Activated CD8-positive, alpha-beta memory T cell treated with anti-CD3 and anti-CD28 coated beads, Interleukin-2, amount 50 U/mL, for 24 hours (primary cell): ENCODE data around the gene ATP8A2.
A peak's percentile ranks its signal among the peaks of the same experiment; 100 is the strongest.
"Not testable (repeated sequence)": the region's sequence is repeated elsewhere in the genome, so short reads cannot be mapped to it uniquely, and the experiment has no call there.

ENCODE experiments used
- DNase-seq: peaks from one replicate; pipeline ENCODE4 v3.0.0-alpha.2; 2020; ENCODE audit errors: extremely low read depth

Gene ATP8A2

DNA sequence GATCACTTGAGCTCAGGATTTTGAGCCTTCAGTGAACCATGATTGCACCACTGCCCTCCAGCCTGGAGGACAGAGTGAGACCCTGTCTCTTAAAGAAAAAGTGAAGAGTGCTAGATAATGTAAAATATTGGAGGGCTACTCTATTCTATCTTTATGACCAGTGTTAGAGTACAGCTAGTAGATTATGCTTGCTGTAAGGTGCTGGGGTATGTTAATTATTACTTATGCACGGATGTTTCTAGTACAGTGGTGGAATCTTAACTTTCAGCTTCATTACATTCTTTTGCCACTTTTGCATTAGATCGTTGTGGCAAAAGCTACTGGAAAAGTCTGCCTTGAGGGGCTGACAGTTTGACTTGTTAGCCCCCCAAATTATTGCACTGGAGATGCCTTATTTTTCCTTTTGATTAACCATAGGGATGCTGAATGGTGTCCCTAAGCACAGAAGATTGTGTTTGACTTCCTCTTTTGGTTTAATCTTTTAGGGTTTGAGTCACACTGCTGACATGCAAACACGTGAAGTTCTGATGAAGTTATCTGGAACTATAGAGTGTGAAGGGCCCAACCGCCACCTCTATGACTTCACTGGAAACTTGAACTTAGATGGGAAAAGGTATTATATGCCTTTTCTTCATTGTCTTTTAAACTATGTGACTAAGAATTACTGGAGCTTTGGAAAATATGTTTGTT, 169.8 kb downstream of the ATP8A2 start:
- no peak for DNase-seq

DNA sequence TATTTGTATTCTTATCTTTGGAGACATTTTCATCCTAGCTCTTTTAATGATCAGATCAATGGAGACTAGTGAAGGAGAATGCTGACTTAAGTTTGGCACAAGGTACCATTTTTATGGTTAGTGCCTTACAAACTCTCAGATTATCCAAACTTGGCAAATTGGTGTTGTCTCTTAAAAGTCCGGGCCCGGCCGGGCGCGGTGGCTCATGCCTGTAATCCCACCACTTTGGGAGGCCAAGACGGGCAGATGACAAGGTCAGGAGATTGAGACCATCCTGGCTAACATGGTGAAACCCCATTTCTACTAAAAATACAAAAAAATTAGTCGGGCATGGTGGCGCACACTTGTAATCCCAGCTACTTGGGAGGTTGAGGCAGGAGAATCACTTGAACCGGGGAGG, 177.2 kb downstream of the ATP8A2 start:
- DNase-seq, result not testable (repeated sequence)

DNA sequence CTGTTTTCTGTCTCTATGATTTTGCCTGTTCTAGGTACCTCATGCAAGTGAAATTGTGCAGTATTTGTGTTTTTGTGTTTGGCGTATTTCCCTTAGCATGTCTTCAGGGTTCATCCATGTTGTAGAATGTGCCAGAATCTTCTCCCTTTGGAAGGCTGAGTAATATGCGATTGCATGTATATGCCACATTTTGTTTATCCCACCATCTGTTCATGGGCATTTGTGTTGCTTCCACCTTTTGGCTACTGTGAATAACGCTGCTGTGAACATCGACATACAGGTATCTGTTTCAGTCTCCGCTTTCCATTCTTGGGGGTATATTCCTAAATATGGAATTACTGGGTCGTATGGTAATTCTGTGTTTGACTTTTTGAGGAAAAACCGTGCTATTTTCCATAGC, 190.0 kb downstream of the ATP8A2 start:
- no peak for DNase-seq

DNA sequence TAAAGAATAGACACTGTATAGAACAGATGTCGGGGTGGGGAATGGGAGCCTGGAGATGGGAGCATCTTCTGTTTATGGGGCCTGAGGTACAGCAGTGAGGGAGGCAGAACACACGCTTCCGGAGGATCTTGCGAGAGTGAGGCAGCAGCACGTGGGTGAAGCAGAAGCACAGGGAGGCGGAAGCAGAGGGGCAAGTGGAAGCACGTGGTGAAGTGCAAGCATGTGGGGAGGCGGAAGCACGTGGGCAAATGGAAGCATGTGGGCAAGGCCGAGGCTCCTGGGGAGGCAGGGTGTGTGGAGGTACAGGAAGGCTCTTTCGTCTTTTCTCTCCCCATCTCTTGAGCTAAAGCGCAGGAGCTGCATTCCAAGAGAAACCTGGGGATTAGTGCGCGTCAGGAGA, 198.4 kb downstream of the ATP8A2 start:
- no peak for DNase-seq

DNA sequence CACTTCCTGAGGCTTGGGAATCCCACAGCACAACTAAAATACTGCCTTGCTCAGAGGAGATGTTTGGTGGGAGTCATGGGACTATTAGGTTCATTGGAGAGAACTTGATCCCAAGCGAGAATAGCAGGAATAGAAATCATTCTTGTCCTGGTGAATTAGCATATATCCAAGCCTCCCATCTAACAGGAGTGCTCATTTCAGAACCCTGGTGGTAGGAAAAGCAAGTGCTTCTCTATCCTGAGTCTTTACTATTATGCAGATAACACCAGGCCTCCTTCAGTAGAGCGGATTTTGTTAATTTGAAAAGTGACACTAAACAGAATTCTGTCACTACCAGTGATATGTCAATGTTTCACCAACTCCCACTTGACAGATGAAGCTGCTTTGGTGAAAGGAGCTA, 199.5 kb downstream of the ATP8A2 start:
- DNase-seq, result no peak

DNA sequence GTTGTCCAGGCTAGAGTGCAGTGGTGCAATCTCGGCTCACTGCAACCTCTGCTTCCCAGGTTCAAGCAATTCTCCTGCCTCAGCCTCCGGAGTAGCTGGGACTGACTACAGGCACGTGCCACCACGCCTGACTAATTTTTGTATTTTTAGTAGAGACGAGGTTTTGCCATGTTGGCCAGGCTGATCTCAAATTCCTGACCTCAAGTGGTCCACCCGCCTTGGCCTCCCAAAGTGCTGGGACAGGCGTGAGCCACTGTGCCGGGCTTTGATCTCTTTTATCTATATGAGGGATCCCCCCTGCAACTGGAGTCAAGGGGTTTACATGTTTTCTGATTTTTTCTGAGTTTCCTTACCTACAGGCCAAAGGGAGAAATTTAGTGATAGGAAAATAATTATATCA, 200.4 kb downstream of the ATP8A2 start:
- DNase-seq, result not testable (repeated sequence)

DNA sequence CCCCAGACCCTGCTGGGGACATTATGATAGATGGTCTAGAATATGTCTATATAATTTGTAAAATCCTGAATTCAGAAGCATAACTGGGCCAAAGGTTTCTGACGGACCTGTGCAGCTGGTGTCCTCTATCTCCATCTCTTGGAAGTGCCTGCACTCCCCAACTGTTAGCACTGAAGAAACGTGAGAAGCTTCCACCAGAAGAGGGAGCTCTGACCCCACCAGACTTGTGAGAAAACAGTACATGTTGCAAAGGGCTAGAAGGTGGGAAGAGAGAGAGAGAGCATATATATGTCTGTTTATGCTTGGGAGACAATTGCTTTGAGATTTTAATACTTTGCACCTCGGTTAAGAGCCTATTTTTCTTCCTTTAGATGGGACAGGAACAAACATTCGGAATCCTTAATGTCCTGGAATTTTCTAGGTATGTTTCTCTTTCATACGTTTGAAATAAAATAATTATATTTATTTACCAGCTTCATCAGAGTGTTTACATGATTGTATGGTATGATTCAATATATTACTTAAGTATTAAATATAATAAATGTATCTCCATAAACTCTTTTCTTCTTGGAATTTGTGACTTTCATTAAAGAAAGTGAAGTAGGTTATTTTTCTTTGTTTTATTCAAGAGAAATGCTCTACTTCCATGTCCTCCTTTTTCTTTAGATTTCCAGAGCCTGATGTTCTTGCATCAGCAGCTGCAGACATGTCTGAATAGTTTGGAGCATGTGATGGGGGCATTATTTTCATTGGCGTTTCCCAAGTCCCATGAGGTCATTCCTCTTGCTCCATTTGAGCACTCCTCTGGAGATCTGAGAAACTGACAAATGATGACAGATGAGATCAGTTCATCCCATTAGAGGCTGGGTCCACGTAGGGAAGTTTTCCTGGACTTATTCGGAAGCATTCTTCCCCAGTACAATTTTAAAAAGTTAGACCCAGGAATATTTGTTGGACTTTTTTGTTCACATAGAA, 202.9 kb downstream of the ATP8A2 start:
- peak; percentile 54 for DNase-seq

DNA sequence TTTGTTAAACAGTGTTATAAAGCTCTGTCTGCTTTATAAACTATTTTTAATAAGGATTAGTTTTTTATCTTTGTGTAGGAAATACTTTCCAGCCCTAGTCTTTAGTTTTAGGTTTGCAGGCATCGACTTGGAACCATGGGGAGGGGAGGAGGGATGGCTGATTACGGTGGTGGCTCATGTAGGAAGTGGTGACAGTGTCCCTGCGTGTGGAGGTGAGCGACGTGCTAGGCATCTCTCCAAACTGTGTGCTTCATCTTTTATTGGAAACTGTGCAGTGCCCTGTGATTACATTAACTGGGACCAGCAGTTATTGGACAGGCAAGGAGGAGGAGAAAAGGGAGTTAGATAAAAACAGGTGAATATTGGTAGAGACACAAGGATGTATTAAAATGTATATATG, 203.8 kb downstream of the ATP8A2 start:
- no peak for DNase-seq

DNA sequence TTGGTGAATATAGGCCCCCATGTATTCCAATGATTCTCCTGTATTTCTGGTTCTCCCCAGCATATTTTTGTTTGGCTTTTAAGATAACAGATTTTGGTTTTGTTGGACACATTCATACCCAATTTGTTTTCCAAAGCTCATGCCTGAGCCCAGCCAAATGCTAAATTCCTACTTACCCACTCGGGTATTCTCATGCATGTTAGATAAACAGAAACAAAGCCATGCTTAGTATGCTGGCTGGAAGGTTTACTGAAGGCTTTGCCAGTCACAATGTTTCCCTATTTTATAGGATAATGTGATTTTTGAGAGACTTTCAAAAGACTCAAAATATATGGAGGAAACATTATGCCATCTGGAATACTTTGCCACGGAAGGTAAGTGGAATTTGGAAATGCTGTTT, 206.8 kb downstream of the ATP8A2 start:
- no peak for DNase-seq

DNA sequence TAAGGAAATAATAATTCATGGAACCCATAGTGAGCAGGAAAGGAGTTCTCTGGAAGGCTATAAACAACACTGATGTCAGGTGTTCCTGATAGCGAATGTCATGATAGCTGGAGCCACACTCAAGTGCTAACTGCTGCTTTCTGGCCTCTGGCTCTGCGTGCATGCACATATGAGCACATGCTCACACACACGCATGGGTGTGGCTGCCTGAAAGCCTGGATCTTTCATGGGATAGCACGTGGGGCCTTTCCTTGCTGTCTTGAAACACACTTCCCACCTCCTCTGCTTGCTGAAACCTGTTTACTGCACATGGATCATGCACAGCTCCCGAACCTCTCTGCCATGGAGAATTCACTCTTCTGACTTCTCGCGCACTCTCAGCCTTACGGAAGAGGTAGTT, 207.4 kb downstream of the ATP8A2 start:
- DNase-seq, result no peak

DNA sequence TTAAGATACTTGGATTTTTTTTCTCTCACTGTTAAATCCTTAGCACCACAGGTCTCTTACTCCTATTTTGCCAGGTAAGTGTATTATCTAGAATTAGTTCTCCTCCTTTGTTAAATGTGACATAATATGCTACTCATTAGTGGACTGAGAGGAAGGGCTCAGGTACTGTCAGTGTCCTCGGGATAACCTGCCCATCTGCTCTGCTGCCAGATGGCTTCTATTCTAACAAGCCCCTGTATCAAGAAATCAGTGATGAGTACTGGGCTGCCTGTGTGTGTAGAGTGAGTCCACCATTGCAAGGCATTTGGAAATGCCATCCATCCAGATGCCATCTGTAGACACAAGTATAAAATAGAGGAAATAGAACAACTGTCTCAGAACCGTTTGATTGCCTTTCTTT, 209.6 kb downstream of the ATP8A2 start:
- DNase-seq, result no peak

DNA sequence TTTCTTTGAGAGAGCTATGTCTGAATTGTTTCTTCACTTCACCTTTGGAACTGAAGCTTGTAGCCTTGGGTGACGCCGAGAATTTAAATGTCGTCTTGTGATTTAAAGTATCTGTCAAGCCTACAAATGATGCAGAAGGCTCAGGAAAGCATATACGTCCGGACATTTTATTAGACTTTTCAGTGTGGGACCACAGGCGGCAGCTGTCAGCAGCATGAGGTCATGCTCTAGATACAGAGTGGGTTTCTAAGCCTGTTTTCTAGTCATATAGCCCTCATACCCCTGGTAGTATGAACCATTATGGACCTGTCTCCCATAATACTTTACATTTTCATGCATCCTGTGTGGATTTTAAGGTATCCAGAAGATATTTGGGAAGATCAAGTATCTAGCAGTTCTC, 212.3 kb downstream of the ATP8A2 start:
- DNase-seq, result no peak

DNA sequence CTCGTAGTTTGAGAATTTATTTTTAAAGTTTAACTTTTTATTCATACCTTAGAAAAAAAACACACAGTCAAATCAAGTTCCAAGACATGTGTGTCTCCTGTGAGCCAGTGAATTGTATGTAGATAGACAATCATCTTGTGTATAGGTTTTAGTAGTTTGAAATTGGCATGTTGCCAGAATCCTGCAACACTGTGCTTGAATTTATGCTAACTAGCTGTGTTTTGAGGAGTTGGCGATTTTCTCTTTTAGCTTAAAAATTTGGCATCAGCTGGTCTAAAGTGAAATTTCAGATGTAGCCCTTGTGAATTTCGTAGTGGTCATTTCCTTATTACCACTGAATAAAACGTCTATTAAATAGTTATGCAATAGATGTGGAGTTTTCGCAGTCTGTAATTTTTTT, 213.2 kb downstream of the ATP8A2 start:
- no peak for DNase-seq

DNA sequence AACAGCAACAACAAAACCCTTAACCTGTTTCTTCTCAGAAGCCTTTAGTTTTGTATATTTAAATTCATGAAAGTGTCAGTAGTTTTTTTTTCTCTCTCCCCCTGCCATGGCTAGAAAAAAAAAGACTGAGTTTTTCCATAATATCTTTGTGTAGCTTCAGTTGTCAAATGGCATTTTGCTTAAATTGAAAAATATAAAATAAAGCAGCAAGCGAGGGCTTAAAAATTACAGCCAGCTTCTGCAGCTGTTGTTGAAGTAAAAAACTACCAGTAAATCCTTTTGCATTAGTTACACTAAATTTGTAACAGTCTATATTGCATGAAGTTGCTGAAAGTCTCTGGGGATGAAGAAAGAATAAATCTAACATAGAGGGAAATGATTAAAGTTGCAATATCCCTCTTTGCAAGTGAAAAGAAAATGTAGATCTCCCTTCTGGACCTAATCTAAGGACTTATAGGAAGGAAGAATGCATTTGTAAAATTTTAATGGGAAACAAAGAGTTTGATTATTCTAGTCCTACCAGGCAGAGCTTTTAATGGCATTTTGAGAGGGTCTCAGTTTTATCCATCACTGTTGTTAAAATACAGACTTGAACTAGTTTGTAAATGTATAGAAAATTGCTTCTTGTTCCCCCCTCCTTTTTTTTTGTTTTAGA, 215.7 kb downstream of the ATP8A2 start:
- DNase-seq, result no peak

DNA sequence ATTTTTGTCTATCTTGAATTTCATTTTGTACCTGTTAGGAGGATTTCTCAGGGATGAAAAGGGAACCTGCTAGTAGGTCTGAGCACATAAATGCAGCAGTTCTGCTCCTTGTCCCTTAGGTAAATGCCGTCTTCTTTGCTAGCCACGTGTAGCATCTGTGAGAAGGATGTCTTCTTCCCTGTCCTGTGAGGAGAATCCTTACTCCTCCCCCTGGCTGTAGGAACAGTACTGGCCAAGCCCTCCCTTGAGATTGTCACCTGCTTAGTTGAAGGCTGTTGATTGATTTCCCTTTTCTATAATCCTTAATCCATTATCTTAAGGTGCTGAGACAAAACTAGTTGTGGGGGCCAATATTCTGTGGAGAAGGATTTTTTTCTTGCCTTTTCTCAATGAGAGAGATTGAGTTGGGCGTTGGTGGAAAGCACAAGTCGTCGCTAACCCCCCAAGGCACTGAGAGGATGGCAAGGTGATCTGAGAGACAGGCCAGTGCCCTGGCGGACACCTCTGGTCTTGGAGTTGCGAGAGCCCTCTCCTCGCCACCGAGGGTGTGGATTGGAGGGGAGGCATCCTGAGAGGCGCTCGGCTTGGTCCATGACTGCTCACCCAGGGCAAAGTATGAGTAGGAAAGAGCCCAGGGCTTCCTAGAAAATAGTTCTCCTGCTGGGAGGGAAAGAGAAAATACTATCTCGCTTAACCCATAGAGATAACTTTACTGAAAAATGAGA, 216.7 kb downstream of the ATP8A2 start:
- DNase-seq, result no peak

DNA sequence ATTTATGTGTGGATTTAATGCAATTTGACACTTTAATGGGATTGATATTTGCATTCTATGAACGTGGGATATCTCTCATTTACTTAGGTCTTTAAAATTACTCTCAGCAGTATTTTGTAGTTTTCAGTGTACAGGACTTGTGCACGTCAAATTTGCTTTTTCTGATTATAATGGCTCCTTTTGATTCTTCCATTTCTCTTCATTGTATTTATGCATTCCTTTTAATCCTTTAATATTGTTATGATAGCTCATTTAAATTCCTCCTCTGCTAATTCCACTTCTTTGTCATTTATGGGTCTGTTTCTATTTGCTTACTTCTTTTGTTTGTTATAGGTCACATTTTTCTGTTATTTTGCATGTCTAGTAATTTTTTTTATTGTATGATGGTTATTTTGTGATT, 226.6 kb downstream of the ATP8A2 start:
- DNase-seq, result no peak

DNA sequence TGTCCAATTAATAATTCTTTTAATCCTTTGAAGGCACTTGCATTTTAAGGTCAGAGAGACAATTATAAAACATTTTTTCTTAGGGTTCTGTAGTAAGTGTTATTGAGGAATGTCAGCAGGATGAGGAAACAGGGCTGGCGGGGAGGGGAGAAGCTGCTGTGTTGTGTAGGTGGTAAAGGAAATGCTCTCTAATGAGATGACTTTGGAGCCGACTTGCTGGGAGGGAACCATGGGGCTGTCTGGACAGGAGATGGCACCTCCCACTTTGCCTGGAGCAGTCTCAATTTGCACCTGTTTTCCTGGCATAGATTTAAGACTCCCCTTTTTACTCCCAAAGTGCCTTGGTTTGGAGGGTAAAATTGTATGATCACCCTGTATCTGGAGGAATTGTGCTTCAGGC, 230.4 kb downstream of the ATP8A2 start:
- DNase-seq, result no peak

DNA sequence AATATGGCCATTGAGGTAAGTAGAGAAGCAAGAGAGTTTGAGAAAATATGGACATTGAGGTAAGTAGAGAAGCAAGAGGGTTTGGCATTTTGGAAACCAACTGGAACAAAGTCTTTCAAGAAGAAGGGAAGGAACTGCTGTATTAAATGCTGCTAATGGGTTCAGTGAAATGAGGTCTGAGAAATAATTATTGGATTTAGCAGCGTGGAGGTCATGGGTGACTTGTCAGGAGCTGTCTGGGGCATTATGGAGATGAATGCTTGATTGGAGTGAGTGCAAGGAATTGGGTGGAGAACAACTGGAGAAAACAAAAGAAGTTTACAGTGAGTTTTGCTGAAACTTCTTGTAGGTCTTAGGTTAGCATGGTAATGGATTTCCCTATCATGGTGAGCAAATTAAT, 232.3 kb downstream of the ATP8A2 start:
- no peak for DNase-seq

DNA sequence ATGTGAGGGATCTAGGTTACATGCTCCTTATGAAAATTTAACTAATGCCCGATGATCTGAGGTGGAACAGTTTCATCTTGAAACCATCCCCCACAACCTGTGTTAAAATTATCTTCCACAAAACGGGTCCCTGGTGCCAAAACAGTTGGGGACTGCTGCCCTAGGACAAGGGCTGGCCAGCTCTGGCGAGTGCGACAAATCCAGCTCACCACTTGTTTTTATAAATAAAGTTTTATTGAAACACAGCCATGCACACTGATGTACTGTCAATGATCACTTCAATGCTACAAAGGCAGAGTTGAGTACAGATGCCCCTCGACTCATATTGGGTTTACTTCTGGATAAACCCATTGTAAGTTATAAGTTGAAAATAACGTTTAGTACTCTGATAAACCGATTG, 235.3 kb downstream of the ATP8A2 start:
- DNase-seq, result no peak

DNA sequence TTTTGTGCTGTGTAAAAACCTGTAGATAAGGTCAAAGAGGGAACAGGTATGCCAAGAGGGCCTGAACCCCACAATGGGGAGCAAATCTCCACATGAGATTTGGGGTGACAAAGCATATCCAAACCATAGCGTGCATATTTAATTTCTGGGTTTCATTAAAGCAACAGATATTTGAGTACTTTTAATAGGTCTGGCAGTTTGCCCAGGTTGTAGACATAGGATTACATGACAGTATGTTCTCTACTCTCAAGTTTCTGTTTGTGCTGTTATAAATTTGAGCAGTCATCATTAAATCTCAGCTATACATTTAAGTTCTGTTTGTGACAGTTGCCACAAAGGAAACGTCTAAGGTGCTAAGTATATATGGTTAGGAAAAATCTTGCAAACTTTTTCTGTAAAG, 236.4 kb downstream of the ATP8A2 start:
- no peak for DNase-seq

DNA sequence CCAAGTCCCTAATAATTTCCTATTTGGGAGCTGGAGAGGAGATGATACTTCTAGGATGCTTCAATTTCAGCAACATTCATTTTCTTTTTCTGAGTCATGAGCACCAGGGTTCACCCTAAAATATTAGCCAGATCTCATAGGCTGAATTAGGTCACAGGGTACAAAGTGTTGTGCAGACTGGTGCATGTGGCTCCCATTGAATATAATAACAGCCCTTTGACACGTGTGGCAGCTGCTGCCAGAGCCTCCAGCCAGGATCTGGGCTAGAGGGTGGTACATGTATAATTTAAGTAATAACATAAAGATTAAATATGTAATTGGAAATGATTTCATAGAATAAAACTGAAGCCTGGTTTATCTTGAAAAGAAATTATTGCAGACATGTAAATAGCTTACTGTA, 244.9 kb downstream of the ATP8A2 start:
- no peak for DNase-seq

DNA sequence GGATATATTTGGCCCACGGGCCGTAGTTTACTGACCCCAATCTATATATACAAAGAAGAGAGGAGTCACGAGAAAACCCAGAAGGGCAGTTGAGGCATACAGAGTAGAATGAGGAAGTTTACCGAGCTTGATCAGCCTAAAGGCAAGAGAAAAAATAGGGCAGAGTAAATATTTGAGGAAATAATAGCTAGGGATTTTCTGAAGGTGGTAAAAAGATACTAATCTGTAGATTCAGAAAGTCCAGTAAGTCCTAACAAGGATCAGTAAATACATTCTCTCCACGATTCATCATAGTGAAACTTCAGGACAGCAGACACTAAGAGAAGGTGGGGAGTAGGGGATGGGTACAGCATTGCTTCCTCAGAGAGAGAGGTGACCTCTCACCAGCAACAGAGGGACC, 248.1 kb downstream of the ATP8A2 start:
- DNase-seq, result no peak
